Mesendoderm (in vitro differentiated cells): ENCODE measurements around the gene NFIC.
"Not testable (repeated sequence)": the region's sequence is repeated elsewhere in the genome, so short reads cannot be mapped to it uniquely, and the experiment has no call there.

Experiments used
- DNase-seq: peaks from one replicate; pipeline ENCODE4 v3.0.0; 2013
- H2AK5ac ChIP-seq: 2 replicates; pipeline ENCODE4 v1.6.1; 2013; ENCODE audit warnings: low read length, inconsistent platforms
- H2BK120ac ChIP-seq: 2 replicates; pipeline ENCODE4 v1.6.1; 2013; ENCODE audit warnings: low read depth, mild to moderate bottlenecking, low read length, moderate library complexity, mixed read lengths
- H2BK15ac ChIP-seq: replicated peaks from 2 replicates; pipeline ENCODE4 v1.6.1; 2013; ENCODE audit warnings: low read depth, mild to moderate bottlenecking, moderate library complexity
- H2BK5ac ChIP-seq: 2 replicates; pipeline ENCODE4 v1.6.1; 2013; ENCODE audit warnings: low read length, inconsistent platforms
- H3K18ac ChIP-seq: 2 replicates; pipeline ENCODE4 v1.6.1; 2013; ENCODE audit warnings: mild to moderate bottlenecking, low read length, mixed read lengths
- H3K23ac ChIP-seq: one replicate; pipeline ENCODE4 v1.6.1; 2013; ENCODE audit warnings: low read length
- H3K27ac ChIP-seq: 2 replicates; pipeline ENCODE4 v1.5.1; 2013; ENCODE audit warnings: low read depth, mild to moderate bottlenecking, inconsistent platforms, low read length, moderate library complexity
- H3K27me3 ChIP-seq: 2 replicates; pipeline ENCODE4 v1.6.1; 2013; ENCODE audit warnings: low read length, control low read depth, mild to moderate bottlenecking, inconsistent platforms; ENCODE audit not compliant: insufficient read depth, poor library complexity
- H3K36me3 ChIP-seq: 2 replicates; pipeline ENCODE4 v1.6.1; 2013; ENCODE audit warnings: low read length, inconsistent platforms; ENCODE audit not compliant: control insufficient read depth, insufficient read depth
- H3K4ac ChIP-seq: one replicate; pipeline ENCODE4 v1.6.1; 2013; ENCODE audit warnings: low read depth, mild to moderate bottlenecking, low read length, moderate library complexity
- H3K4me1 ChIP-seq: 2 replicates; pipeline ENCODE4 v1.6.1; 2013; ENCODE audit warnings: low read depth, low read length, inconsistent platforms; ENCODE audit not compliant: control insufficient read depth
- H3K4me2 ChIP-seq: 2 replicates; pipeline ENCODE4 v1.6.1; 2013; ENCODE audit warnings: low read length
- H3K4me3 ChIP-seq: 2 replicates; pipeline ENCODE4 v1.5.1; 2013; ENCODE audit warnings: mild to moderate bottlenecking, low read length
- H3K56ac ChIP-seq: one replicate; pipeline ENCODE4 v1.6.1; 2013; ENCODE audit warnings: low read length
- H3K79me1 ChIP-seq: 2 replicates; pipeline ENCODE4 v1.6.1; 2013; ENCODE audit warnings: low read length, inconsistent platforms
- H3K79me2 ChIP-seq: 2 replicates; pipeline ENCODE4 v1.6.1; 2013; ENCODE audit warnings: mild to moderate bottlenecking, low read length; ENCODE audit not compliant: control insufficient read depth, insufficient read depth
- H3K9ac ChIP-seq: 2 replicates; pipeline ENCODE4 v1.6.1; 2013; ENCODE audit warnings: low read length, inconsistent platforms
- H4K5ac ChIP-seq: one replicate; pipeline ENCODE4 v1.6.1; 2013; ENCODE audit warnings: low read length
- H4K8ac ChIP-seq: one replicate; pipeline ENCODE4 v1.6.1; 2013; ENCODE audit warnings: low read depth, mild to moderate bottlenecking, control low read depth, low read length, moderate library complexity
- WGBS: extraction: QIAGEN DNeasy Blood & Tissue Kit; methylation state at CpG from one replicate; pipeline ENCODE4 v1.1.7; 2013; ENCODE audit warnings: low lambda C conversion rate, missing lambda C conversion rate; ENCODE audit not compliant: insufficient coverage; ENCODE audit errors: extremely low coverage; 5-methylcytosine and 5-hydroxymethylcytosine counted together

NFIC gene

DNA sequence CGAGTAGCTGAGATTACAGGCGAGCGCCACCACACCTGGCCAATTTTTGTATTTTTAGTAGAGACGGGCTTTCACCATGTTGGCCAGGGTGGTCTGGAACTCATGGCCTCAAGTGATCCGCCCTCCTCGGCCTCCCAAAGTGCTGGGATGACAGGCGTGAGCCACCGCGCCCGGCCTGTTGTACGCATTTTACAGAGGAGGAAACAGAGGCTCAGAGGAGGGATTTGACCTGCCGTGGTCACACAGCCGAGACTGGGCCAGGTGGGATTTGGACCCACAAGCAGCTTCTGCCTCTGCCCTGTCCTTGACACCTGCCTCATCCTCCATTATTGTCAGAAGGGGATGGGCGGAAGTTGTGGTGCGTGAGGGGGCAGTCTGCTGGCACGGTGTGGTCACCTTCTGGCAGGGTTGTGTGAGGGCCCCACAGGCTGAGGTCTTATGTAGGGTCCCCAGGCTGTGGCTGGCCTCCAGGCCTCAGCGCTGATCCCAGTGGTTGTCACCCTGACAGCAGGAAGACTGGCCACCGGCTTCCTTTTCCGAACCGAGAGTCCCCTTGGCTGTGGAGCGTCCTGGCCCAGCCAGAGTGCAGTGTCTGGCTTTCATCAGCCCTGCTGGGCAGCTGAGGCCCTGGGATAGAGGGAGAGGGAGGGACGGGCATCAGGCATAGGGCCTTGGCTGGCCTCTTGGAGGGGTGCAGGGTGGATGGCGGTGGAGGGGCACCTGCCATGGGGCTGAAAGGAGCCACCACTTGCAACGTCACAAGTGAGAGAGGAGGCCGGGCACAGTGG lies 20.3 kb downstream of the NFIC start:
- WGBS, result no CpG with 5 or more reads among the region's 25 CpGs
- no peaks in the 10 kb centered on the region for H3K4me1 ChIP-seq
- H2BK15ac ChIP-seq, result no peak overlapping the region
- H3K4me3 ChIP-seq, result no peak overlapping the region
- no peak overlapping the region for H3K4me2 ChIP-seq
- no peak overlapping the region for H4K5ac ChIP-seq
- no peaks in the 10 kb centered on the region for H3K79me2 ChIP-seq
- no peaks in the 10 kb centered on the region for H3K79me1 ChIP-seq
- H2BK120ac ChIP-seq, result no peak overlapping the region
- H3K9ac ChIP-seq, result no peak overlapping the region
- H3K23ac ChIP-seq, result no peak overlapping the region
- no peaks in the 10 kb centered on the region for H3K27me3 ChIP-seq
- no peak for DNase-seq
- no peak overlapping the region for H3K4ac ChIP-seq
- H3K56ac ChIP-seq, result no peak overlapping the region
- no peak overlapping the region for H4K8ac ChIP-seq
- no peak overlapping the region for H2BK5ac ChIP-seq
- no peaks in the 10 kb centered on the region for H3K36me3 ChIP-seq
- no peak overlapping the region for H3K27ac ChIP-seq
- H2AK5ac ChIP-seq, result no peak overlapping the region
- H3K18ac ChIP-seq, result no peak overlapping the region

DNA sequence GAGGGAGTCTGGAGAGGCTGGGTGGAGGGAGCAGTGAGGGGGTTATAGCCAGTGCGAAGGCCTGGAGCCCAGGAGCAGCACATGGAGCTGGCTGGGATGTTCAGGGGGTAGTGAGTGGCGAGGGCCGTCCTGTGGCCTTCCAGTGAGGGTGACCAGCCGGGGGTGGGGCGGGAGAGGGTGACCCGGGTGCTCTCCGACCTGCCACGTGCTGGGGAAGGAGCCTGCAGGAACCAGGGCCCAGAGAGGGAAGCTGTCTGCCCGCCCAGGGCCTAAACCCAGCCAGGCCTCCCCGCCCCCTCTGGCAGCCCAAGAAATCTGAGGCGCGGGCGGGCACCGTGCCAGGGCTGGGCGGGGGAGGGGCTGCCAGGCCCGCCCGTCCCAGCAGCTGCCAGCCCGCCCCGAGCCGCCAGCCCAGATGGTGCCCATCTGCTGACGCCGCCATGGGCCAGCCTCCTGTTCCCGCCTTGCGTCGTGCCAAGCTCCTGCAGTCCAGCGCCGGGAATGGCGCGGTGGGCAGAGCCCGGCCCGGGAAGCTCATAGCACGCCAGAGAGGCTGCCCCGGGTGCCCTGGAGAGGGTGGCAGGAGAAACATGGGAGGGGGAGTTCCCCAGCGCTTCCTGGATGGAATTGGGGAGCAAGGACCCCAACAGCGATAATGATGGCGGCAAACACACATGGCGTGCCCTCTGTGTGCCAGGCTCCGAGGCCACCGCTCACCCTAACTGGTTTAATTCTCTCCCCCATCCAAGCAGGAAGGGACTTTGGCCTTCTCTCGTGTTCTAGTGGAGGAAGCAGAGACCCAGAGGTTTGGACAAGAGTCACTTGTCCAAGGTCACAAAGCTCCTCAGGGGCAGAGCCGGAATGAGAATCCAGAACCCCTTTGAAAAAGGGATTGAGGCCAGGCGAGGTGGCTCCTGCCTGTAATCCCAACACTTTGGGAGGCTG lies 21.5 kb downstream of the NFIC start:
- no peak overlapping the region for H3K4me2 ChIP-seq
- H2BK5ac ChIP-seq, result no peak overlapping the region
- H3K27ac ChIP-seq, result no peak overlapping the region
- H3K27me3 ChIP-seq, result no peaks in the 10 kb centered on the region
- no peaks in the 10 kb centered on the region for H3K36me3 ChIP-seq
- H3K23ac ChIP-seq, result no peak overlapping the region
- H3K56ac ChIP-seq, result no peak overlapping the region
- H3K18ac ChIP-seq, result no peak overlapping the region
- no peak overlapping the region for H4K5ac ChIP-seq
- H3K9ac ChIP-seq, result no peak overlapping the region
- no peak overlapping the region for H3K4ac ChIP-seq
- no peak overlapping the region for H2BK120ac ChIP-seq
- no peak overlapping the region for H2AK5ac ChIP-seq
- H3K79me2 ChIP-seq, result no peaks in the 10 kb centered on the region
- H3K4me3 ChIP-seq, result no peak overlapping the region
- H3K4me1 ChIP-seq, result no peaks in the 10 kb centered on the region
- H2BK15ac ChIP-seq, result no peak overlapping the region
- WGBS, result no CpG with 5 or more reads among the region's 42 CpGs
- H3K79me1 ChIP-seq, result no peaks in the 10 kb centered on the region
- no peak for DNase-seq
- H4K8ac ChIP-seq, result no peak overlapping the region

DNA sequence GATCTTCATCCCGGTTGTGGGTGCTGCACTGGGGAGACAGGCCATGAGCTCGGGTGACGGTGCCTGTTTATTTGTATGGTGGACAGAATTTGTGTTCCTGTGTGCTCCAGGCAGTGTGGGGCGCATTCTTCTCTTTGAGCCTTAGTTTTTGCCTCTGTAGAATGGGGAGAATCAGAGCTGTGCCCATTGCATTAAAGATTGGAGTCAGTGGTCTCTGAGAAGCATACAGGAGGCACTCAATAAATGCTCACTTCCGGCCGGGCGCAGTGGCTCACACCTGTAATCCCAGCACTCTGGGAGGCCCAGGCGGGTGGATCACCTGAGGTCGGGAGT lies 23.0 kb downstream of the NFIC start:
- Histone ChIP-seq H3K23ac (no peak overlapping the region), H4K8ac (no peak overlapping the region), H3K27ac (no peak overlapping the region), H3K79me1 (no peaks in the 10 kb centered on the region), H3K9ac (no peak overlapping the region), H3K4ac (no peak overlapping the region), H4K5ac (no peak overlapping the region), H2AK5ac (no peak overlapping the region), H3K27me3 (no peaks in the 10 kb centered on the region), H3K4me1 (no peaks in the 10 kb centered on the region), H3K18ac (no peak overlapping the region), H2BK5ac (no peak overlapping the region), H2BK120ac (no peak overlapping the region), H3K56ac (no peak overlapping the region), H2BK15ac (no peak overlapping the region), H3K36me3 (no peaks in the 10 kb centered on the region), H3K4me3 (no peak overlapping the region), H3K79me2 (no peaks in the 10 kb centered on the region), H3K4me2 (no peak overlapping the region)
- DNase-seq, result no peak
- WGBS, result no CpG with 5 or more reads among the region's 9 CpGs

DNA sequence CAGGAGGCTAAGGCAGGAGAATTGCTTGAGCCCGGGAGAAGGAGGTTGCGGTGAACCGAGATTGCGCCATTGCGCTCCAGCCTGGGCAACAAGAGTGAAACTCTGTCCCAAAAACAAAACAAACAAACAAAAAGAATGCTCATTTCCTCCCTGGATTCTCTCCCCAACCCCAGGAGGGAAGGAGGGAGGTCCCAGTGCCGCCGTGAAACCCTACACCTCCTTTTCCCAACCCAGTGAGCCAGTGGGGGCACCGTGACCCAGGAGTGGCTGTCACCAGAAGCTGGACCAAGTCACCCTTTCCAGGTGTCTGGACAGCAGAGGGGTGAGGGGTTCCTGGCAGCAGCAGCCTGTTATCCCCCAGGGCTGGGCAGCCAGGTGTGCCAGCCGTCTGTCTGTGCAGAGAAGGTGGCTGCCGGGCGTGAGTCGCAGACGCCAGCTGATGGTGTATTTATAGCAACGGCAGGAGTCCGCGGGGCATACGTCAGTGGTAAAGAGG lies 23.5 kb downstream of the NFIC start:
- Histone ChIP-seq H3K79me1 (no peaks in the 10 kb centered on the region), H3K4me3 (no peak overlapping the region), H4K5ac (no peak overlapping the region), H3K9ac (no peak overlapping the region), H3K4me2 (no peak overlapping the region), H3K36me3 (no peaks in the 10 kb centered on the region), H2BK15ac (no peak overlapping the region), H2AK5ac (no peak overlapping the region), H4K8ac (no peak overlapping the region), H3K79me2 (no peaks in the 10 kb centered on the region), H3K56ac (peak overlapping the region; percentile 15), H3K4me1 (no peaks in the 10 kb centered on the region), H3K27ac (no peak overlapping the region), H3K27me3 (no peaks in the 10 kb centered on the region), H2BK120ac (no peak overlapping the region), H3K18ac (no peak overlapping the region), H3K4ac (no peak overlapping the region), H2BK5ac (no peak overlapping the region), H3K23ac (no peak overlapping the region)
- WGBS, result no CpG with 5 or more reads among the region's 17 CpGs
- DNase-seq, result peak; percentile 37

DNA sequence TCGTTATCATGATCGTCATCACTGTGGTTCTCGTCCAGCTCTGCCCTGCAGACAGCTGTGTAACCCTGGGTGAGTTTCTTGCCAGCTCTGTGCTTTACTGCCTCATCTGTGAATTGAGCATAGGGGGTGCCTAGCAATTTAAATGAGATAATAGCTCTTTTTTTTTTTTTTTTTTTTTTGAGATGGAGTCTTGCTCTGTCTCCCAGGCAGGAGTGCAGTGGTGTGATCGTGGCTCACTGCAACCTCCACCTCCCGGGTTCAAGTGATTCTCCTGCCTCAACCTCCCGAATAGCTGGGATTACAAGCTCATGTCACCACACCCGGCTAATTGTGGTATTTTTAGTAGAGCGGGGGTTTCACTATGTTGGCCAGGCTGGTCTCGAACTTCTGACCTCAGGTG lies 25.5 kb downstream of the NFIC start:
- not testable (repeated sequence) for H3K4ac ChIP-seq, H3K79me2 ChIP-seq
- no CpG with 5 or more reads among the region's 9 CpGs for WGBS

More for the DNA sequence above, 25.5 kb downstream of the NFIC start:
- H2AK5ac ChIP-seq, H4K5ac ChIP-seq, H3K56ac ChIP-seq, H3K27me3 ChIP-seq, DNase-seq, H3K9ac ChIP-seq, H3K23ac ChIP-seq, H3K79me1 ChIP-seq, H2BK5ac ChIP-seq, H3K18ac ChIP-seq, H2BK120ac ChIP-seq, H3K4me3 ChIP-seq, H3K36me3 ChIP-seq, H3K4me2 ChIP-seq, H2BK15ac ChIP-seq, H4K8ac ChIP-seq, H3K27ac ChIP-seq, H3K4me1 ChIP-seq: not testable (repeated sequence)
